D721Med (cell line): ENCODE results near the gene LDB2.

ENCODE experiments used
- DNase-seq: peaks from one replicate; pipeline ENCODE4 v3.0.0; 2011; ENCODE audit warnings: low spot score; ENCODE audit not compliant: insufficient read length
- FAIRE-seq: peaks from 2 replicates; lab custom pipeline; 2011; peaks lifted over from hg19 to GRCh38; lab: Jason Lieb, UNC
- TF ChIP-seq, protein P1 (sequence below): IDR thresholded peaks from 2 replicates; pipeline ENCODE4 v1.5.1; 2012; ENCODE audit warnings: mild to moderate bottlenecking, control low read depth; ENCODE audit not compliant: insufficient read depth; ENCODE audit errors: missing control alignments

LDB2 gene

DNA sequence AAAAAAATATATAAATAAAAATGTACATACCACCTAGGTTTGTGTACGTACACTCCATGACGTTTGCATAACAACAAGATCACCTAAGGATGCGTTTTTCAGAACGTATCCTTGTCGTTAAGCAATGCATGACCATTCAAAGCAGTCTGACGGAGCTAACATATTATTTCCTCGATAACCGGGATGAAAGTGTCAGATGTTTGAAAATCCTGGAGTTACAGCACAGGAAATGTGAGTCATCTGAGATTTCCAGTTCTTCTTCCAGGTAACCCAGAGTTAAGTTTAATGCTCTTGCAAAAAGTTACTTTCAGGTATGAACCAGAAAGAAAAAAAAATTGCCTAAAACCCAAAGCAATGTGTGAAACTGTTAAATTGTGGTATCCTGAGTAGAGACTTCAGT lies 107.9 kb downstream of the LDB2 start:
- DNase-seq (no peak), FAIRE-seq (no peak)
- TF ChIP-seq, protein P1, sequence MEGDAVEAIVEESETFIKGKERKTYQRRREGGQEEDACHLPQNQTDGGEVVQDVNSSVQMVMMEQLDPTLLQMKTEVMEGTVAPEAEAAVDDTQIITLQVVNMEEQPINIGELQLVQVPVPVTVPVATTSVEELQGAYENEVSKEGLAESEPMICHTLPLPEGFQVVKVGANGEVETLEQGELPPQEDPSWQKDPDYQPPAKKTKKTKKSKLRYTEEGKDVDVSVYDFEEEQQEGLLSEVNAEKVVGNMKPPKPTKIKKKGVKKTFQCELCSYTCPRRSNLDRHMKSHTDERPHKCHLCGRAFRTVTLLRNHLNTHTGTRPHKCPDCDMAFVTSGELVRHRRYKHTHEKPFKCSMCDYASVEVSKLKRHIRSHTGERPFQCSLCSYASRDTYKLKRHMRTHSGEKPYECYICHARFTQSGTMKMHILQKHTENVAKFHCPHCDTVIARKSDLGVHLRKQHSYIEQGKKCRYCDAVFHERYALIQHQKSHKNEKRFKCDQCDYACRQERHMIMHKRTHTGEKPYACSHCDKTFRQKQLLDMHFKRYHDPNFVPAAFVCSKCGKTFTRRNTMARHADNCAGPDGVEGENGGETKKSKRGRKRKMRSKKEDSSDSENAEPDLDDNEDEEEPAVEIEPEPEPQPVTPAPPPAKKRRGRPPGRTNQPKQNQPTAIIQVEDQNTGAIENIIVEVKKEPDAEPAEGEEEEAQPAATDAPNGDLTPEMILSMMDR: no peak

DNA sequence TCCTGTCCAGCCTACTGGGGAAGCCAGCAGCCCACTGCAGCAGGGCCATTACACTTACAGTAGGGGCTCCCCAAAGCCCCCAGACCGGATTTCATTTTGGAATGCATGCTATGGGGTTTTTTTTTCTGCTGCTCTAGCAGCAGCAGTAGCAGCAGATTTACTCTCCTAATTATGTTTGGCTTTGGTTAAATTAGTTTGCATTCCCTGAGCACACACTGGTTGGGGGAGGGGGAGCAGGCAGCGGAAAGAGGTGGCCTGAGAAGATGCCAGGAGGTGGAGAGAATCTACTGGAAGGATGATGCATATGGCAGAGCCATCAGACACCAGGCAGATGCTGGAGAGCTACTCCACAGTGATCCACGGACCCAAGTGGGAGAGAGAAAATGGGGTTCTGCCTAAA lies 109.6 kb downstream of the LDB2 start:
- DNase-seq (no peak), FAIRE-seq (no peak)
- TF ChIP-seq, protein P1: no peak

DNA sequence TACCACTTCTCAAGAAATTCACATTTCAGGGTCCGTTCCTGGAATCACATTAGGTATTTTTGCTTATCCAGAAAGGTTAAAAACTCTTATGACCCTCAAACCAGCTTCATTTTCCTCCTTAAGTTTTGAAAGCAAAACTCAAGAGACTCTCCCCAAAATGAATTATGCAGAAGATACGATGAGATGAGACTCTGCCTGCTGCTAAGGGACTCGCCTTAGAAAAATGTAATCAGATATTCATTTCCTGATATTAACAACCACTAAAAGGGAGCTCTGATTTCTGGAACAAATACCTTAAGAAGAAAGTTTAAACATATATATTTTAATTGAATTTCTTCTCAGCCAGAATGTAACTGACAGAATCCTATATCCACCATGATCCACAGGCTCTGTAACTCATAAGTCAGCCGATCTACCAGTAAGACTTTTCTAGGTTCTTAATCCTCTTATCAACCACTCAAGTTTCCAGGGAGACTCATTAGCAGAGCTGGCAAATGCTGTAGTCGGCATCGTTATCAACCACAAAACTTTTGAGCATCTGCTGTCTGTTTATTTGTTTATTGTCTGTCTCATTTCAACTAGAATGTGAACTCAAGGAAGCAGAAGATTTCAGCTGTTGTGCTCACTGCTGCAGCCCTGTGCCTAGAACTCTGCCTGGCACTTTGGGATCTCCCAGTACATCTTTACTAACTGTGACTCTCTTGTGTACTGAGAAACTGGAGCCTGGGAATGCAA lies 112.5 kb downstream of the LDB2 start:
- peak; percentile 82 for FAIRE-seq

DNA sequence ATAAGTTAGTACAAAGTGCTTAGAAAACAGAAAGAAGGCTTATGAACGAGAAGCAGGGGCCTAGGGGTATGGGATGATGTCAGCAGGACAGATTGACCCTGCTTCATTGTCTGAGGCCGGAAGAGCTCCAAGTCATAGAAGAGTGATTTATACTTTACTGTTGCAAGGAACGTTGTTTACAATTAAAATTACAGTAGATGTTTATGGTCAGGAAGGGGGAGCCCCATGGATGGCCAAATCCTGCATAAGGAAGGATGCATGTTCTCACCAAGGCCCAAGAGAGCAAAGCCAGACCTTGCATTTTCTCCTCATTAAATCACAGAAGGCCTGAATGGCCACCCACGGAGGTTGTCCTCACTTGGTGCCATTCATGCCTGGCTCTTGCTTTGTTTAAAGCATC lies 115.3 kb downstream of the LDB2 start:
- FAIRE-seq: no peak
- TF ChIP-seq, protein P1: no peak
- no peak for DNase-seq

More for the DNA sequence above, 112.5 kb downstream of the LDB2 start:
- DNase-seq: peak; percentile 55
- TF ChIP-seq, protein P1: no peak

DNA sequence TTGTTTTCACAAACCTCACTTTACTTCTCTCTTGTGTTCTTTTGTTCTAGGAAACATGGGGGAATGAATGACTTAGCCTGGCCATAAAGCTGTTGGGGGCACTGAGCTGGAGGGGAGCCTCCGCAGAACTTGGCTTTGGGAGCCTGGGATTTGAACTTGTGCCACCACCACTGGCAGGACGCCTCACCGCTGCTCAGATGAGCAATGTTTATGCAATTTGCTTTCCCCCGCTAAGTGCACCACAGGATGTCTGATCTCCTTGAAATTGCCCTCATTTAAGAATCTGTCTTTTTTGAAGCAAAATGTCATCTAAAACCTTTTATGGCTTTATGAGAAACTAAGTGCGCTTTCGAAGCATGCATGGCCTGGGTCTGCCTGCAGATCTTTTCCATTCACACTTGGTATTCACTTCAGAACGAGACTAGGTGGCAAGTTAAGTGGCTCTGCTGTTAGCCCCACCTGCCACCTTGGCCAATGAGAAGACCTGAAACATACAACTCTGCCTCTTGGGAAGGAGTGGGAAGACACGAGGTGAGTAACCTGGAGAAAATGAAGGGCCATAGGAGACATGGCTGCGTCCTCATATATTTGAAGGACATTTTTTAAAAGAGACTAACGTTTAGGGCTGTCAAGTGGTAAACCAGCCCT lies 119.3 kb downstream of the LDB2 start:
- FAIRE-seq (no peak), DNase-seq (no peak)
- TF ChIP-seq, protein P1: no peak

DNA sequence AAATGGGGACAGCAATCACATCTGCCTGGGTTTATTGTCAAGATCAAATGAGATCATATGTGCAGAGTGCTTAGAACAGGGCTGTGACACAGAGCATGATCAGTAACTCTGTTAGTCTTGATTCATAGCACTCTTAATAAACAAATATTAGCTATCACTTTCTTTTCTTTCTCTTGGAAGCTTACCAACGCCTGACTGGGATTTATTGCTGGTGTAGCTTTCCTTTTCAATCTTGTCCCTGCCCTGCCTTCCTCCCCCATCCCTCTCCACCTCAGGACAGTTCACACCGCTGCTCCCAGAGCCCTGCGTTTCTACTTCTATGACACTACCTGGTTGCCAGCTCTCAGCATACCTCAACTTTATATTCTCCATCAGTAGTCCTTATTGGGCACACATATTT lies 120.7 kb downstream of the LDB2 start:
- DNase-seq (no peak), FAIRE-seq (no peak)
- TF ChIP-seq, protein P1: no peak
